H1 (cell line): Measurements from ENCODE around the gene ATP11A. TPM values are rescaled to one million over a fixed set of nuclear protein-coding genes. Genes with fewer than 3 reads are reported as not detected.
A peak's percentile ranks its signal among the peaks of the same experiment; 100 is the strongest.

ENCODE experiments used
- CTCF ChIA-PET: fragments of 300-600 bp; sonication (Branson Sonifier 250); formaldehyde crosslinking; loops from one replicate; lab custom pipeline; 2021; ENCODE audit not compliant: partially characterized antibody; lab: Charles Lee
- POLR2A ChIA-PET: fragments of 300-600 bp; sonication (Branson Sonifier 250); formaldehyde crosslinking; loops from one replicate; lab custom pipeline; 2021; ENCODE audit warnings: inconsistent platforms; ENCODE audit not compliant: partially characterized antibody; lab: Charles Lee
- DNase-seq, 2 experiments: peaks; one replicate each; pipeline versions ENCODE4 v3.0.0 to v3.0.0-alpha.2; 2010 to 2022; ENCODE audit warnings: low spot score in 2 of 2, low read depth in 1 of 2, mixed read lengths in 1 of 2
- FAIRE-seq: peaks from 2 replicates; lab custom pipeline; 2011; peaks lifted over from hg19 to GRCh38; lab: Jason Lieb, UNC
- H2AFZ ChIP-seq: 2 replicates; pipeline ENCODE4 v1.8.1; 2012; ENCODE audit warnings: low read length, inconsistent platforms
- H2AK5ac ChIP-seq: 2 replicates; pipeline ENCODE4 v1.6.1; 2013; ENCODE audit warnings: low read depth, low read length
- H2BK120ac ChIP-seq: replicated peaks from 2 replicates; pipeline ENCODE3; 2013; ENCODE audit warnings: low read depth, low read length, inconsistent platforms
- H2BK12ac ChIP-seq: 2 replicates; pipeline ENCODE4 v1.6.1; 2013; ENCODE audit warnings: low read depth, low read length
- H2BK15ac ChIP-seq: 2 replicates; pipeline ENCODE4 v1.6.1; 2013; ENCODE audit warnings: low read length
- H2BK20ac ChIP-seq: 2 replicates; pipeline ENCODE4 v1.6.1; 2013; ENCODE audit warnings: low read length
- H2BK5ac ChIP-seq: 2 replicates; pipeline ENCODE4 v1.6.1; 2013; ENCODE audit warnings: low read depth, low read length
- H3K14ac ChIP-seq: 2 replicates; pipeline ENCODE4 v1.6.1; 2013; ENCODE audit warnings: inconsistent platforms; ENCODE audit not compliant: insufficient read length
- H3K18ac ChIP-seq: 2 replicates; pipeline ENCODE4 v1.6.1; 2013; ENCODE audit warnings: low read length; ENCODE audit errors: extremely low read depth
- H3K23ac ChIP-seq: 2 replicates; pipeline ENCODE4 v1.6.1; 2013; ENCODE audit warnings: inconsistent platforms; ENCODE audit not compliant: insufficient read length
- H3K23me2 ChIP-seq: 2 replicates; pipeline ENCODE4 v1.6.1; 2013; ENCODE audit warnings: low read depth, low read length
- H3K27ac ChIP-seq: 2 replicates; pipeline ENCODE4 v1.6.1; 2011; ENCODE audit warnings: low read depth, low read length, inconsistent platforms
- H3K27me3 ChIP-seq, 4 experiments: replicated peaks in 1 of 4; 1 replicate in 1 of 4; 2 replicates in 3 of 4; pipeline versions ENCODE4 v1.6.1 to v1.8.1; 2011 to 2013; ENCODE audit warnings: low read length in 3 of 4, mild to moderate bottlenecking in 3 of 4, inconsistent platforms in 2 of 4, mixed read lengths in 2 of 4, moderate library complexity in 1 of 4; ENCODE audit not compliant: control insufficient read depth in 3 of 4, insufficient read depth in 3 of 4; ENCODE audit errors: extremely low read depth in 1 of 4
- H3K36me3 ChIP-seq, 4 experiments: 2 replicates each; pipeline versions ENCODE4 v1.6.1 to v1.8.1; 2011 to 2013; ENCODE audit warnings: mild to moderate bottlenecking in 4 of 4, low read length in 3 of 4, moderate library complexity in 2 of 4, control low read depth in 1 of 4, inconsistent platforms in 1 of 4; ENCODE audit not compliant: insufficient read depth in 4 of 4, control insufficient read depth in 2 of 4
- H3K4ac ChIP-seq: replicated peaks from 2 replicates; pipeline ENCODE3; 2013; ENCODE audit warnings: low read length, low read depth, mixed read lengths, inconsistent platforms; ENCODE audit not compliant: insufficient read length
- H3K4me1 ChIP-seq, 4 experiments: replicated peaks in 1 of 4; 1 replicate in 1 of 4; 2 replicates in 3 of 4; pipeline versions ENCODE4 v1.6.1 to v1.8.1; 2011 to 2013; ENCODE audit warnings: low read length in 3 of 4, inconsistent platforms in 2 of 4, mixed read lengths in 1 of 4; ENCODE audit not compliant: insufficient read depth in 4 of 4, control insufficient read depth in 3 of 4
- H3K4me2 ChIP-seq, 2 experiments: 2 replicates each; pipeline versions ENCODE4 v1.6.1 to v1.8.1; 2011 to 2013; ENCODE audit warnings: low read depth in 2 of 2, low read length in 2 of 2, control low read depth in 1 of 2, inconsistent platforms in 1 of 2, mild to moderate bottlenecking in 1 of 2; ENCODE audit not compliant: insufficient read depth in 1 of 2
- H3K4me3 ChIP-seq, 4 experiments: fragments of 200-600, 300-600 bp in 1 of 4; sonication (generic), shearing (Covaris generic), sonication (Bioruptor Twin) in 1 of 4; 2 replicates each; pipeline versions ENCODE4 v1.5.1 to v1.8.1; 2011 to 2016; ENCODE audit warnings: low read length in 4 of 4, low read depth in 3 of 4, control low read depth in 2 of 4, inconsistent platforms in 2 of 4, mild to moderate bottlenecking in 2 of 4, mixed read lengths in 1 of 4, moderate library complexity in 1 of 4; ENCODE audit not compliant: insufficient read depth in 2 of 4; ENCODE audit errors: extremely low read depth in 1 of 4
- H3K56ac ChIP-seq: replicated peaks from 2 replicates; pipeline ENCODE3; 2013; ENCODE audit warnings: low read depth, mild to moderate bottlenecking, mixed read lengths, low read length, inconsistent platforms; ENCODE audit not compliant: insufficient read length
- H3K79me1 ChIP-seq: 2 replicates; pipeline ENCODE4 v1.6.1; 2013; ENCODE audit warnings: low read depth, low read length, control low read depth
- H3K79me2 ChIP-seq, 2 experiments: 2 replicates each; pipeline versions ENCODE4 v1.6.1 to v1.8.1; 2012 to 2013; ENCODE audit warnings: low read length in 2 of 2, mild to moderate bottlenecking in 2 of 2, inconsistent platforms in 1 of 2; ENCODE audit not compliant: insufficient read depth in 2 of 2, control insufficient read depth in 1 of 2
- H3K9ac ChIP-seq, 4 experiments: replicated peaks in 1 of 4; 1 replicate in 1 of 4; 2 replicates in 3 of 4; pipeline versions ENCODE4 v1.6.1 to v1.8.1; 2011 to 2013; ENCODE audit warnings: low read depth in 3 of 4, low read length in 3 of 4, control low read depth in 2 of 4, mild to moderate bottlenecking in 2 of 4, moderate library complexity in 2 of 4, inconsistent platforms in 1 of 4; ENCODE audit errors: extremely low read depth in 1 of 4
- H3K9me3 ChIP-seq, 2 experiments: 2 replicates each; pipeline versions ENCODE4 v1.6.1 to v1.8.1; 2012 to 2013; ENCODE audit warnings: mild to moderate bottlenecking in 2 of 2, moderate library complexity in 2 of 2, control low read depth in 1 of 2, inconsistent platforms in 1 of 2, low read depth in 1 of 2, low read length in 1 of 2, mixed read lengths in 1 of 2; ENCODE audit not compliant: insufficient read depth in 2 of 2
- H4K20me1 ChIP-seq, 2 experiments: replicated peaks in 1 of 2; 2 replicates each; pipeline versions ENCODE3 to v1.8.1; 2011 to 2013; ENCODE audit warnings: inconsistent platforms in 2 of 2, low read length in 2 of 2, mild to moderate bottlenecking in 1 of 2; ENCODE audit not compliant: insufficient read depth in 2 of 2, control insufficient read depth in 1 of 2
- H4K5ac ChIP-seq: 2 replicates; pipeline ENCODE4 v1.6.1; 2013; ENCODE audit warnings: low read length, low read depth, mixed read lengths, inconsistent platforms; ENCODE audit not compliant: insufficient read length
- H4K8ac ChIP-seq: 2 replicates; pipeline ENCODE4 v1.8.0; 2013; ENCODE audit warnings: mild to moderate bottlenecking, moderate library complexity, low read length, inconsistent platforms; ENCODE audit not compliant: insufficient read depth; ENCODE audit errors: extremely low read depth
- H4K91ac ChIP-seq: replicated peaks from 2 replicates; pipeline ENCODE3; 2013; ENCODE audit warnings: low read length, mixed read lengths, inconsistent platforms; ENCODE audit not compliant: insufficient read length
- CBX8 ChIP-seq: fragments of 300-800, 300-1000 bp; sonication (generic); IDR thresholded peaks from 2 replicates; pipeline ENCODE4 v1.7.1; 2016; ENCODE audit warnings: low read depth, low read length, borderline replicate concordance
- HDAC6 ChIP-seq: IDR thresholded peaks from one replicate; pipeline ENCODE4 v1.7.1; 2012; ENCODE audit warnings: low read depth, mild to moderate bottlenecking, inconsistent platforms, low read length, moderate library complexity
- SIRT6 ChIP-seq: IDR thresholded peaks from one replicate; pipeline ENCODE4 v1.7.1; 2012; ENCODE audit warnings: low read length, inconsistent platforms
- TAF1 ChIP-seq: IDR thresholded peaks from 2 replicates; pipeline ENCODE4 v1.6.1; 2011; ENCODE audit warnings: mild to moderate bottlenecking, low read depth, low read length
- ZNF274 ChIP-seq: IDR thresholded peaks from 2 replicates; pipeline ENCODE4 v1.7.0; 2012; ENCODE audit warnings: low read length, borderline replicate concordance; ENCODE audit errors: extremely low read depth
- WGBS, 2 experiments: shearing (Covaris generic) in 1 of 2; methylation state at CpG; one replicate each; pipeline versions ENCODE4 v1.1.6 to v1.1.7; 2013 to 2015; ENCODE audit warnings: low lambda C conversion rate in 2 of 2, mixed read lengths in 2 of 2, inconsistent platforms in 1 of 2, low coverage in 1 of 2, missing lambda C conversion rate in 1 of 2; ENCODE audit not compliant: insufficient replicate concordance in 2 of 2, insufficient coverage in 1 of 2, insufficient read length in 1 of 2; ENCODE audit errors: extremely low coverage in 1 of 2, missing lambda C conversion rate in 1 of 2; 5-methylcytosine and 5-hydroxymethylcytosine counted together
- polyA plus RNA-seq, 7 experiments: library from polyadenylated mRNA; depleted of rRNA in 3 of 7; stranded (reverse) in 5 of 7; unstranded in 2 of 7; fragments of >200 nt in 5 of 7; fragments of 200-250 nt in 2 of 7; gene quantifications; 1 replicate in 5 of 7; 2 replicates in 1 of 7; 4 replicates in 1 of 7; pipeline versions ENCODE4 v1.2.1 to v1.2.3, GENCODE V29; 2011 to 2013; ENCODE audit warnings: missing spikeins in 2 of 7, mixed read lengths in 2 of 7
- total RNA-seq: library from RNA; stranded (reverse); fragmentation: NEBNext Ultra II Directional; extraction: Animal tissue kit (Norgen Biotek cat#: 25700); gene quantifications from 2 replicates; pipeline ENCODE4 v1.2.1, GENCODE V29; 2021

The ATP11A gene
- total and polyA plus RNA-seq, 2 of the 8 experiments (the other 6 are each of a cell fraction or from before 2014, with no cell fraction given): 28.8 to 72.9 TPM

- Histone ChIP-seq H3K79me2 (peaks cover 0 to 66% of the 10 kb centered on the region in 2 experiments; a peak in 2 of 4 replicates), H3K4me2 (no peak overlapping the region), H4K8ac (no peak overlapping the region), H4K5ac (no peak overlapping the region), H2BK5ac (no peak overlapping the region), H2AK5ac (peak overlapping the region; percentile 9; the same call in 1 of the 2 replicates), H2AFZ (no peak overlapping the region), H3K9ac (peak overlapping the region in 1 of 4 experiments; percentile 18; a peak in 1 of 7 replicates), H3K4me1 (peaks cover 0 to 36% (median 9%) of the 10 kb centered on the region in 4 experiments; a peak in 5 of 7 replicates), H3K27me3 (no peaks in the 10 kb centered on the region), H4K91ac (no peak overlapping the region), H3K4me3 (no peak overlapping the region), H3K4ac (no peak overlapping the region), H2BK20ac (no peak overlapping the region), H2BK120ac (no peak overlapping the region), H2BK15ac (no peak overlapping the region), H3K36me3 (no peaks in the 10 kb centered on the region), H3K79me1 (peaks cover 11% of the 10 kb centered on the region), H2BK12ac (no peak overlapping the region), H3K27ac (no peak overlapping the region), H3K9me3 (no peaks in the 10 kb centered on the region), H4K20me1 (peaks cover 3 to 4% of the 10 kb centered on the region in 2 experiments), H3K23ac (no peak overlapping the region), H3K56ac (no peak overlapping the region), H3K14ac (no peak overlapping the region), H3K18ac (no peak overlapping the region), H3K23me2 (no peaks in the 10 kb centered on the region)
- POLR2A ChIA-PET: interaction anchor here (1.6 kb wide), 1 partner anchor 35 kb away, joined by 3 read pairs; no protein-coding TSS in a partner anchor
- no peak for DNase-seq
- TF ChIP-seq SIRT6 (no peak), ZNF274 (no peak), TAF1 (no peak), CBX8 (no peak), HDAC6 (no peak)
- no peak for FAIRE-seq
- CTCF ChIA-PET: interaction anchor here (1.4 kb wide), 1 partner anchor 20 kb away, joined by 3 read pairs; no protein-coding TSS in a partner anchor
- 86% methylated on average over 24 of the region's 25 CpGs; no CpG with 5 or more reads in 1 of the 2 experiments for WGBS, 2 experiments
Measured at GRCh38 chr13:112768795-112769481, 79.1 kb downstream of the ATP11A start.
